Choroid plexus epithelial cell (primary cell): ENCODE measurements around the gene PARD3.

Experiments used
- DNase-seq: peaks from one replicate; pipeline ENCODE4 v3.0.0-alpha.2; 2010; ENCODE audit warnings: low read depth
- H3K4me3 ChIP-seq: 2 replicates; pipeline ENCODE4 v1.5.1; 2011; ENCODE audit warnings: low read depth, mild to moderate bottlenecking, control low read depth, low read length, moderate library complexity
- CTCF ChIP-seq: conservative IDR thresholded peaks from 2 replicates; pipeline ENCODE4 v1.5.1; 2011; ENCODE audit warnings: low read depth, mild to moderate bottlenecking, control low read depth, inconsistent platforms, low read length, moderate library complexity

The PARD3 gene

GRCh38 chr10:34811126-34811967 lies 3.7 kb downstream of the PARD3 start:
- no peak for DNase-seq
- no peak for TF ChIP-seq CTCF
- H3K4me3 ChIP-seq: no peak overlapping the region

GRCh38 chr10:34809796-34810195 lies 5.3 kb downstream of the PARD3 start:
- no peak overlapping the region for H3K4me3 ChIP-seq
- DNase-seq: no peak
- TF ChIP-seq CTCF: no peak

- peak overlapping the region; percentile 53 for H3K4me3 ChIP-seq
- peak; percentile 56 for DNase-seq
- no peak for TF ChIP-seq CTCF
Observed at GRCh38 chr10:34808801-34809745, 6.0 kb downstream of the PARD3 start.

- TF ChIP-seq CTCF: no peak
Observed at GRCh38 chr10:34808336-34808735, 6.8 kb downstream of the PARD3 start.

GRCh38 chr10:34804306-34804705 lies 10.8 kb downstream of the PARD3 start:
- DNase-seq: no peak
- no peak for TF ChIP-seq CTCF
- no peak overlapping the region for H3K4me3 ChIP-seq

More at GRCh38 chr10:34808336-34808735, 6.8 kb downstream of the PARD3 start:
- H3K4me3 ChIP-seq: no peak overlapping the region
- DNase-seq: no peak

GRCh38 chr10:34802692-34803091 lies 12.4 kb downstream of the PARD3 start:
- no peak for DNase-seq
- no peak overlapping the region for H3K4me3 ChIP-seq
- TF ChIP-seq CTCF: no peak
